Measurements from ENCODE around the gene PTEN.
A peak's percentile ranks its signal among the peaks of the same experiment; 100 is the strongest.

The PTEN gene

DNA sequence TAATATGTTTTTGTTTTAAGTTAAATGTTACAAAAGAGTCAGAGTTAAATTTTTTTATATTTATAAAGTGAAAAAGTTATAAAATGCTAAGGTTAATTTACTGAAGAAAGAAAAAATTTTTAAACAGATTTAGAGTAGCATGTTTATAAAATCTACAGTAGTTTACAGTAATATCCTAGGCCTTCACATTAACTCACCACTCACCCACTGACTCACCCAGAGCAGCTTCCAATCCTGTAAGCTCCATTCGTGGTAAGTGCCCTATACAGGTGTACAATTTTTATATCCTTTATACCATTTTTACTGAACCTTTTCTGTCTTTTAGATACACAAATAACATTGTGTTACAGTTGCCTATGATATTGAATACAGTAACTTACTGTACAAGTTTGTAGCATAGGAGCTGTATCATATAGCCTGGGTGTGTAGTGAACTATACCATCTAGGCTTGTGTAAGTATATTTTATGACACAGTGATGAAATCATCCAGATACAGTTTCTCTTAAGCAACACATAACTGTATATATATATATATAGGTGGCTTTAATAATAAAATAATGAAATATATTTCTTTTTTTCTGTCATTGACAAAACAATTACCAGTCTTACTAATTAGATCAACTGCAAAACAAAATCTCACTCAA, 79.6 kb downstream of the PTEN start:
- no peak for TF ChIP-seq JUND (IDR thresholded peaks at IDR 0.05; ENCODE audit: low read depth)
- no peak for DNase-seq (ENCODE audit: low read depth in 1 of 2, low spot score in 1 of 2)
- in situ Hi-C loops (cut with HindIII; ENCODE audit: low pct_unique_long_range_greater_than_20kb, low sequenced_read_pairs), result no loop called here

DNA sequence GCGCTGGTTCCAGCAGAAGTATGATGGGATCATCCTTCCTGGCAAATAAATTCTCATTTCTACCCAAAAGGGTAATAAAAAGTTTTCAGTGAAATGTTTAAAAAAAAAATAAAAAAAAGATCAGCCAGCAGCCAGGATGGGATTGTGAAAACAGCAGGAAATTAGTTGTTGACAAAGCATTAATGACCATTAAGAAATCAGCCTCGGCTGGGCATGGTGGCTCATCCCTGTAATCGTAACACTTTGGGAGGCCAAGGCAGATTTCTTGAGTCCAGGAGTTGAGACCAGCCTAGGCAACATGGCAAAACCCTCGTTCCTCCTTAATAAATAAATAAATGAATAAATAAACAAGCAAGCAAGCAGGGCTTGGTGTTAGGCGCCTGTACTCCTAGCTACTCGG, 82.6 kb downstream of the PTEN start:
- no peak for DNase-seq (ENCODE audit: low read depth in 1 of 2, low spot score in 1 of 2)
- TF ChIP-seq JUND (IDR thresholded peaks at IDR 0.05; ENCODE audit: low read depth), result no peak
- in situ Hi-C loops (cut with HindIII; ENCODE audit: low pct_unique_long_range_greater_than_20kb, low sequenced_read_pairs), result no loop called here

DNA sequence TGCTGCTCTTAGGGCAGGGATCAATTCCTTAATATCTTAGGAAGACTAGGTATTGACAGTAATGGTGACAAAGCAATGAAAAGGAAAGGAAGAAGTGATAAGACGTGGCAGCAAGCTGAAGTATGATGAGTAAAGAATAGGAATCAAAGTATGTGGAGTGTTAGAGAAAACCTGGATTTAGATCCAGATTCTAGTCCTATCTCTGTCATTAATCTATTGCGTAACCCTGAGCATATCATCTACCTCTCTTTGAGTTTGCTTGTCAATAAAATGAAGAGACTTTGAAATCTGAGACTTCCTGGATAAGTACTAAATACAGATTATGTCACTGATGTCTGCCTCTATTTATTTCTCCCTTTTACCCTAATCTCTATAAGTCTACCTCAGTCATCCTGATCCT, 89.2 kb downstream of the PTEN start:
- in situ Hi-C loops (cut with HindIII; ENCODE audit: low pct_unique_long_range_greater_than_20kb, low sequenced_read_pairs), result no loop called here
- TF ChIP-seq JUND (IDR thresholded peaks at IDR 0.05; ENCODE audit: low read depth), result no peak
- no peak for DNase-seq (ENCODE audit: low read depth in 1 of 2, low spot score in 1 of 2)

DNA sequence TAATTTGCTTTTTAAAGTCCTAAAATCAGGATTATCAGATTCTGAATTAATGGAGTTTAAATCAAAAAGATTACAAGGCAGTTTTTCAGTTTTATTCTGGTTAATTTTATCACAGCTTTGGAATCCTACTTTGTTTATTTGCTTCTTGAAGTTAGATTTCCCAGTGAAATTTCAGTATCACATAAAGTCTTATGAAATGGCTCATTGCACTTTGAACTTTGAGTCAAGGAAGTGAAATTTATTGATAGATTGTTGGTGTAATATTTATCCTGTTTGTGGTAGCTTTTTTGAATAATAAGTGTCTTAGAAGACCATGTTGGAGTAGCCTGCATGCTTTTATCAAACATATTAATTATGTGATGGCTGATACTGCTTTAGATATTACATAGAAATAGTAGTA, 92.6 kb downstream of the PTEN start:
- DNase-seq (ENCODE audit: low read depth in 1 of 2, low spot score in 1 of 2), result no peak
- in situ Hi-C loops (cut with HindIII; ENCODE audit: low pct_unique_long_range_greater_than_20kb, low sequenced_read_pairs), result no loop called here
- TF ChIP-seq JUND (IDR thresholded peaks at IDR 0.05; ENCODE audit: low read depth), result no peak

DNA sequence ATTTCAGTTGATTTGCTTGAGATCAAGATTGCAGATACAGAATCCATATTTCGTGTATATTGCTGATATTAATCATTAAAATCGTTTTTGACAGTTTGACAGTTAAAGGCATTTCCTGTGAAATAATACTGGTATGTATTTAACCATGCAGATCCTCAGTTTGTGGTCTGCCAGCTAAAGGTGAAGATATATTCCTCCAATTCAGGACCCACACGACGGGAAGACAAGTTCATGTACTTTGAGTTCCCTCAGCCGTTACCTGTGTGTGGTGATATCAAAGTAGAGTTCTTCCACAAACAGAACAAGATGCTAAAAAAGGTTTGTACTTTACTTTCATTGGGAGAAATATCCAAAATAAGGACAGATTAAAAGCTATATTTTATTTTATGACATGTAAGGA, 94.3 kb downstream of the PTEN start:
- in situ Hi-C loops (cut with HindIII; ENCODE audit: low pct_unique_long_range_greater_than_20kb, low sequenced_read_pairs), result no loop called here
- DNase-seq (ENCODE audit: low read depth in 1 of 2, low spot score in 1 of 2), result no peak
- TF ChIP-seq JUND (IDR thresholded peaks at IDR 0.05; ENCODE audit: low read depth), result no peak

DNA sequence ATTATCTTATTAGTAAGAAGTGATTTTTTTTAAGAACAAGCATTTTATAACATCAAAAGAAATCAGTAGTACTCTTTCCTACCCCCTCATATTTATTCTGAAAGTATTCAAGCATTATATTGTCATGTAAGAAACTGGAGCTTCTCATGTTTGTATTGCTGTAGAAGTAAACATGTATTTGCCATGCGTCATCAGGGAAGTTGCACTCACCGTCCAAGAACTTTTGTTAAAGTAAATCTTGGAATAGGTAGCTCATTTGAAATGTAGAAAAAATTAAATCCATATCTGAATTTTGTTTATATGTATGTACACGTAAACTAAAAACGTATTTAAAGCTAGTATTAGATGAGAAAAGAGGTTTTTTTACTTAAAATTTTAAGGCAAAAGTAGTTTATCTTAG, 96.8 kb downstream of the PTEN start:
- TF ChIP-seq JUND (IDR thresholded peaks at IDR 0.05; ENCODE audit: low read depth), result peak; percentile 58
- peak in 1 of 2 experiments; percentile 65 for DNase-seq (ENCODE audit: low read depth in 1 of 2, low spot score in 1 of 2)
- in situ Hi-C loops (cut with HindIII; ENCODE audit: low pct_unique_long_range_greater_than_20kb, low sequenced_read_pairs), result no loop called here

DNA sequence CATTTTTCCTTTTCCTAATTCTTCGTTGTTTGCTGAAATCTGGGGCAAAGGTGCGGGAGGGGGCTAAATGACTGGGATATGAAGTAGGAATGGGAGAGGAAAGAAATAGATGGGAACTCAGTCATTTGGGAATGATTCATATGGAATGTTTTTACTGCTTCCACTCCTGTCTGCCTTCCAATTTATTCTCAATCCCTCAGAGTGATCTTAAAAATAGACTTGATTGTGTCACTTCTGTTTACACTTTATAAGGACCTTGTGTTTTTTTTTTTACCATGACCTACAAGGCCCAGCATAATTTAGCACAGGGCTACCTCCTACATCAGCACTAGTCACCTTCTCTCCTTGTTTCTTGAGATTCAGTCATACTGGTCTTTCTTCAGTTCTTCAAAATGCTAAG, 97.9 kb downstream of the PTEN start:
- DNase-seq (ENCODE audit: low read depth in 1 of 2, low spot score in 1 of 2), result no peak
- no peak for TF ChIP-seq JUND (IDR thresholded peaks at IDR 0.05; ENCODE audit: low read depth)
- in situ Hi-C loops (cut with HindIII; ENCODE audit: low pct_unique_long_range_greater_than_20kb, low sequenced_read_pairs), result no loop called here

DNA sequence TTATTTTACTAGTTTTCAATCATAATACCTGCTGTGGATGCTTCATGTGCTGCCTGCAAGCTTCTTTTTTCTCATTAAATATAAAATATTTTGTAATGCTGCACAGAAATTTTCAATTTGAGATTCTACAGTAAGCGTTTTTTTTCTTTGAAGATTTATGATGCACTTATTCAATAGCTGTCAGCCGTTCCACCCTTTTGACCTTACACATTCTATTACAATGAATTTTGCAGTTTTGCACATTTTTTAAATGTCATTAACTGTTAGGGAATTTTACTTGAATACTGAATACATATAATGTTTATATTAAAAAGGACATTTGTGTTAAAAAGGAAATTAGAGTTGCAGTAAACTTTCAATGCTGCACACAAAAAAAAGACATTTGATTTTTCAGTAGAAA, 103.0 kb downstream of the PTEN start:
- in situ Hi-C loops (cut with HindIII; ENCODE audit: low pct_unique_long_range_greater_than_20kb, low sequenced_read_pairs), result no loop called here
- no peak for TF ChIP-seq JUND (IDR thresholded peaks at IDR 0.05; ENCODE audit: low read depth)
- no peak for DNase-seq (ENCODE audit: low read depth in 1 of 2, low spot score in 1 of 2)

DNA sequence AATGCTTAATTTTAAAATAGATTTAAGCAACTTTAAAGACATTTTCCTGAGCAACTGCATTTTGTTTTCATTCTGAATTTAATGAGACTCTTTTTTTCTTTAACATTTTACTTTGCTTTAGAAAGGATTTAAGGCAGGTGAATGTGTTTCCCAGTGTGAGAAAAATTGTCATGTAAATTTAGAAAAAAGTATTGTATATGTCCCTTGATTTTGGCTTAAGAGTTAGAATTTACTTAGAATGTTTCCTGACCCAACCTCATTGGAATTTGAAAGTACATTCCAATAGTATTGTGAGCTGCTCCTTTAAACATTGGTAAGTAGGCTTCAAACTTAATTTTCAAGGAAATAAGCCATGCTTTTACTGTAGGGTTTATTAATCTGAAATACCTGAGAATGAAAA, 110.2 kb downstream of the PTEN start:
- TF ChIP-seq JUND (IDR thresholded peaks at IDR 0.05; ENCODE audit: low read depth), result no peak
- in situ Hi-C loops (cut with HindIII; ENCODE audit: low pct_unique_long_range_greater_than_20kb, low sequenced_read_pairs), result no loop called here
- peak in 1 of 2 experiments; percentile 21 for DNase-seq (ENCODE audit: low read depth in 1 of 2, low spot score in 1 of 2)

DNA sequence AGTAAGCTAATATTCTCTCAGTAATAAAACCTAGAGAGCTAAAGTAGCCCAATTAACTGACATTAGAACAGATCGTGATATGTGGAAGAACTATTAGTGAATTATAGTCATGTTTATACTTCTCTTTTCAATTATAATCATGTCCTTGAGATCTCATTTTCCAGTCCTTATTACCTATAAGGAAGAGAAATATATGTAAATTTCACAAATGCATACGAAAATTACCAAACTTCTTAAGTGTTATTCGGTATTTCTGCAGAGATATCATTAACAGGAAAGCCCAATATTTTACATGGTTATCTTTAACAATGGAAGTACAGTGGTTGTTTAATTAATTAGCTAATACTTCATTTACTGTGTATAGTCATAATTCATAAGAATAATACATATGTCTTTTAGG, 110.7 kb downstream of the PTEN start:
- in situ Hi-C loops (cut with HindIII; ENCODE audit: low pct_unique_long_range_greater_than_20kb, low sequenced_read_pairs), result no loop called here
- TF ChIP-seq JUND (IDR thresholded peaks at IDR 0.05; ENCODE audit: low read depth), result no peak
- no peak for DNase-seq (ENCODE audit: low read depth in 1 of 2, low spot score in 1 of 2)

DNA sequence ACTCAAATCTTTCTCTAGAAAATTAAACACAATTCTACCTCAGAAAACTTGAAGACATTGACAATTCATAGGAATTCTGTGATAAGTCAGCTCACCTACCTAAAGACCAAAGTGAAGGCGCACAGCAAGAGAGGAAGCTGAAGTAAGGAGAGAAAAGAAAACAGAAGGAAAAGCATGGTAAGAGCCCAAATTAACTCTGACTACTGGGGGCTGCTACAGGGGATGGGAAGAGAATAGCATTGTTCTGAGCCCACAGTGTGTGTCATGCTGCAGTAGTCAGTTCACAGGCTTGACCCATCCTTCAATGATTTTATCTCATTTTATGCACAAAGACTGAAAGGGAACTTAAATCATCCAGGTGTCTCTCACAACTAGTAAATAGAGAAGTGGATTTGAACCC, 111.3 kb downstream of the PTEN start:
- no peak for DNase-seq (ENCODE audit: low read depth in 1 of 2, low spot score in 1 of 2)
- no peak for TF ChIP-seq JUND (IDR thresholded peaks at IDR 0.05; ENCODE audit: low read depth)

DNA sequence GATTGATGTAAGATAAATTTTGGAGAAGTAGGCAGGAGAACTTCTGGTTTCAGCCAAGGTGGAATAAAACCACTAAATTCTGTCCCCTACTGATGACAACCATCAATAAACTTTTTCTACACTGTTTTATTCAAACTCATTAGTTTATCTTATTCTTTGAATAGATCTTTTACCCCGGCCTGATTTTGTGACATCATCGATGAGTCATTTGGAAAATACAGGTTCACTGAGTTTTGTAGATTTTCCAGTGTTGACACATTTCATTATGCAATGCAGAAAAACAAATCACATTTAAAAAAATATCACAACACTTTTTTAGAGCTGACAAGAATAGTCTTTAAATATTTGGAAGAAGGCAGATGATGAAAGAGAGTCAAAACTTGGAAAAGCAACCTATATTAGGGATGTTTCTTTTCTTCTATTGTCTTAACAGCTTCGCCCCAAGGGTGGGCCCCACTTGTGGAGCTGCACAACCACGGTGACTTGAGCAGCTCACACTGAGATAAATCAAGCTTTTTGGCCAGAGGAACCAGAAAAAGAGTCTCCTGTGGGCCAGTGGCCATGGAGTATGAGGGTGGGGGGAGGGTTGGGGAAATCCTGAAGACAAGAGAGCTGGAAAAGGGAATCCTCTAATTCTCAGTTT, 112.8 kb downstream of the PTEN start:
- in situ Hi-C loops (cut with HindIII; ENCODE audit: low pct_unique_long_range_greater_than_20kb, low sequenced_read_pairs), result no loop called here
- no peak for TF ChIP-seq JUND (IDR thresholded peaks at IDR 0.05; ENCODE audit: low read depth)

More for the DNA sequence above, 111.3 kb downstream of the PTEN start:
- in situ Hi-C loops (cut with HindIII; ENCODE audit: low pct_unique_long_range_greater_than_20kb, low sequenced_read_pairs), result no loop called here

DNA sequence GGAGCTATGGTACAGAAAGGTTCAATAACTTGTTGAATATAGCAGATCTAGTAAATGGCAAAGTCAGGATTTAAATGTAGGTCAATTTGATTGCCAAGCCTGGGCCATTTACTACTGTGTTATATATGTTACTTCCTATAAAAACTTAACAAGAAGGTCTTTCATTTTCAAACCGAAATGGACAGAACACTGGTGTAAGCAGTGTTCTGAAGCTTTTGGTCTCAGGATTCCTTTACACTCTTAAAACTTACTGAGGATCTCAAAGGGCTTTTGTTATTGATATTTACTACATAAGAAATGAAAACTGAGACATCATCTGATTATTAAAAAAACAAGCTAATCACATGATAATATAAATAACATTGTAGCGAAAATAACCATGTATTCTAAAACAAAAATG, 114.7 kb downstream of the PTEN start:
- in situ Hi-C loops (cut with HindIII; ENCODE audit: low pct_unique_long_range_greater_than_20kb, low sequenced_read_pairs), result no loop called here
- TF ChIP-seq JUND (IDR thresholded peaks at IDR 0.05; ENCODE audit: low read depth), result no peak
- DNase-seq (ENCODE audit: low read depth in 1 of 2, low spot score in 1 of 2), result no peak

More for the DNA sequence above, 112.8 kb downstream of the PTEN start:
- no peak for DNase-seq (ENCODE audit: low read depth in 1 of 2, low spot score in 1 of 2)

DNA sequence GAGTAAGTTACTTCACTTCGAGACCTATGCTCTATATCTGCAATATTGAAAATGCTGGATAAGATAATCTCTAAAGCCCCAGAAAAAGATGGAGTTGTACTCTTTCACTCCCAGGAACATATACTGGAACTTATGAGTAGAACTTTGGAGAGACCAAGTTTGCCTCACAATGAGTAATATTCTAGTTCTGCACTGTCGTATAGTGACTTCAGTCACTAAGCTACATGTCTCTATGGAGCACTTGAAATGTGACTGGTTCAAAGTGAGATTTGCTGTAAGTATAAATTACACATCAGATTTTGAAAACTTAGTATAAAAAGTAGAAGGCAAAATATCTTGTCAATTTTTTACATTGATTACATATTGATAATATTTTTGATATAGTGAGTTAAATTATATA, 116.4 kb downstream of the PTEN start:
- in situ Hi-C loops (cut with HindIII; ENCODE audit: low pct_unique_long_range_greater_than_20kb, low sequenced_read_pairs), result no loop called here
- DNase-seq (ENCODE audit: low read depth in 1 of 2, low spot score in 1 of 2), result no peak
- no peak for TF ChIP-seq JUND (IDR thresholded peaks at IDR 0.05; ENCODE audit: low read depth)
